ENCODE results near the gene AGO4.

DNA sequence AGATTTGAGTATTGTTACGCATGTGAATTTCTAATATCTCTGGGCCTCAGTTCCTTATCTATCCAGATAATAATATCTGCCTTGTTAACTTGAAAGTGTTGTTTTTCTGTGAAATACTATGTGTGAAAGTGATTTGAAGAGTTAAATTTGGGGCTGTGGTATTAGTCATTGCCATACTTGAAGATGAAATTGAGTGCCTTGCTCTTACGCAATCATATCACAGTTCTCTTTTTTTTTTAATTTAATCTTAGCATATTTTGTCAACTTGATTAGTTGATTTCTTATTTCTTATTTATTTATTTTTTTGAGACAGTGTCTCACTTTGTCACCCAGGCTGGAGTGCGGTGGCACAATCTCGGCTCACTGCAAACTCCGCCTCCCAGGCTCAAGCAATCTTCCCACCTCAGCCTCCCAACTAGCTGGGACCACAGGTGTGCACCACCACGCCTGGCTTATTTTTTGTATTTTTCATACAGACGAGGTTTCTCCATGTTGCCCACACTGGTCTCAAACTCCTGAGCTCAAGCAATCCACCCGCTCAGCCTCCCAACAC lies 31.0 kb downstream of the AGO4 start:
- TF ChIP-seq EP300 (IDR thresholded peaks at IDR 0.05) (no peak), POLR2A (IDR thresholded peaks at IDR 0.05) (no peak), POLR2AphosphoS5 (IDR thresholded peaks at IDR 0.05) (no peak)
- TF ChIP-seq, protein P1, sequence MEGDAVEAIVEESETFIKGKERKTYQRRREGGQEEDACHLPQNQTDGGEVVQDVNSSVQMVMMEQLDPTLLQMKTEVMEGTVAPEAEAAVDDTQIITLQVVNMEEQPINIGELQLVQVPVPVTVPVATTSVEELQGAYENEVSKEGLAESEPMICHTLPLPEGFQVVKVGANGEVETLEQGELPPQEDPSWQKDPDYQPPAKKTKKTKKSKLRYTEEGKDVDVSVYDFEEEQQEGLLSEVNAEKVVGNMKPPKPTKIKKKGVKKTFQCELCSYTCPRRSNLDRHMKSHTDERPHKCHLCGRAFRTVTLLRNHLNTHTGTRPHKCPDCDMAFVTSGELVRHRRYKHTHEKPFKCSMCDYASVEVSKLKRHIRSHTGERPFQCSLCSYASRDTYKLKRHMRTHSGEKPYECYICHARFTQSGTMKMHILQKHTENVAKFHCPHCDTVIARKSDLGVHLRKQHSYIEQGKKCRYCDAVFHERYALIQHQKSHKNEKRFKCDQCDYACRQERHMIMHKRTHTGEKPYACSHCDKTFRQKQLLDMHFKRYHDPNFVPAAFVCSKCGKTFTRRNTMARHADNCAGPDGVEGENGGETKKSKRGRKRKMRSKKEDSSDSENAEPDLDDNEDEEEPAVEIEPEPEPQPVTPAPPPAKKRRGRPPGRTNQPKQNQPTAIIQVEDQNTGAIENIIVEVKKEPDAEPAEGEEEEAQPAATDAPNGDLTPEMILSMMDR (IDR thresholded peaks at IDR 0.05), result no peak
